DOHH2 (cell line): ENCODE measurements around the gene FGD6.
A peak's percentile ranks its signal among the peaks of the same experiment; 100 is the strongest.

Source experiments
- H3F3A ChIP-seq: fragments of 200-600 bp; sonication (generic), shearing (Covaris generic); 2 replicates; pipeline ENCODE4 v1.6.0; 2016; ENCODE audit warnings: antibody characterized with exemption, mild to moderate bottlenecking; ENCODE audit not compliant: control insufficient read depth, insufficient read depth
- H3K27ac ChIP-seq: fragments of 200-600 bp; sonication (generic); 2 replicates; pipeline ENCODE4 v1.5.1; 2014; ENCODE audit warnings: low read depth, mild to moderate bottlenecking, low read length, moderate library complexity
- H3K27me3 ChIP-seq: fragments of 200-600 bp; sonication (generic); 2 replicates; pipeline ENCODE4 v1.6.1; 2014; ENCODE audit warnings: mild to moderate bottlenecking, low read length, mixed read lengths; ENCODE audit not compliant: control insufficient read depth
- H3K36me3 ChIP-seq: fragments of 200-600 bp; sonication (generic); 2 replicates; pipeline ENCODE4 v1.6.1; 2014; ENCODE audit warnings: mild to moderate bottlenecking, low read length, moderate library complexity, mixed read lengths; ENCODE audit not compliant: control insufficient read depth
- H3K4me1 ChIP-seq: fragments of 200-600 bp; sonication (generic); 2 replicates; pipeline ENCODE4 v1.6.1; 2014; ENCODE audit warnings: mild to moderate bottlenecking, low read length, mixed read lengths; ENCODE audit not compliant: control insufficient read depth
- H3K4me2 ChIP-seq: fragments of 200-600 bp; sonication (generic); 2 replicates; pipeline ENCODE4 v1.6.0; 2014; ENCODE audit warnings: mild to moderate bottlenecking, low read length, moderate library complexity
- H3K4me3 ChIP-seq: fragments of 200-600 bp; sonication (generic); 2 replicates; pipeline ENCODE4 v1.5.1; 2014; ENCODE audit warnings: mild to moderate bottlenecking, low read length, mixed read lengths
- H3K79me2 ChIP-seq: fragments of 200-600 bp; sonication (generic); 2 replicates; pipeline ENCODE4 v1.6.1; 2014; ENCODE audit warnings: mild to moderate bottlenecking, low read length, mixed read lengths; ENCODE audit not compliant: control insufficient read depth
- H3K9me2 ChIP-seq: fragments of 200-600 bp; sonication (generic); replicated peaks from 2 replicates; pipeline ENCODE4 v1.6.1; 2014; ENCODE audit warnings: mild to moderate bottlenecking, low read length, mixed read lengths; ENCODE audit not compliant: control insufficient read depth
- H3K9me3 ChIP-seq: fragments of 200-600 bp; sonication (generic); 2 replicates; pipeline ENCODE4 v1.6.1; 2014; ENCODE audit warnings: antibody characterized with exemption, low read length, mixed read lengths; ENCODE audit not compliant: control insufficient read depth, insufficient read depth
- H4K20me1 ChIP-seq: fragments of 200-600 bp; sonication (generic); 2 replicates; pipeline ENCODE4 v1.6.0; 2014; ENCODE audit warnings: low read depth, mild to moderate bottlenecking, antibody characterized with exemption, low read length, moderate library complexity; ENCODE audit not compliant: control insufficient read depth, insufficient read depth
- EZH2phosphoT487 ChIP-seq: fragments of 200-600 bp; sonication (generic); IDR thresholded peaks from 2 replicates; pipeline ENCODE4 v1.6.1; 2017; ENCODE audit warnings: borderline replicate concordance, mild to moderate bottlenecking, antibody characterized with exemption, low read length, moderate library complexity, mixed read lengths
- TF ChIP-seq, protein P1 (sequence below): fragments of 200-600 bp; sonication (generic); IDR thresholded peaks from one replicate; pipeline ENCODE4 v1.5.1; 2014; ENCODE audit warnings: antibody characterized with exemption, mild to moderate bottlenecking, low read depth, low read length; ENCODE audit not compliant: poor library complexity, severe bottlenecking

Gene FGD6

DNA sequence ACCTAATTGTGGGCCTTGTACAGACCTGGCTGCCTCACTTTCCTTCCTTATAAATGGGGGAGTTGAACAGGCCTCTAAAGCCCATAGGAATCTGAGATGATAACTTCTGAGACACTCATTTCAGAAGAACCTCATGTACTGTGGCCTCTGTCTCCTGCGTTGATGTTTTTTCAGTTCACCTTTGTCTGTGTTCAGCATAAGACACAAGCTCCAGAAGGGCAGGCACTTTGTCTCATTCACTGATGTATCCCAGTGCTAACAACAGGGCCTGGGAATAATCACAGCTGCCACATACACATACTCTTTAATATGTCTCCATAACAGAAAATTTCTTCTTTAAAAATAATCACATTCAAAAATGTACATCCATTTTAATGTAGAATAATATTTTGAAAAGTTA, 3.3 kb downstream of the FGD6 start:
- Histone ChIP-seq H3K27me3 (no peaks in the 10 kb centered on the region), H3K36me3 (peaks cover 57% of the 10 kb centered on the region), H4K20me1 (no peaks in the 10 kb centered on the region), H3K9me2 (no peaks in the 10 kb centered on the region), H3K4me1 (peaks cover 60% of the 10 kb centered on the region), H3K4me3 (peak overlapping the region; percentile 92), H3K79me2 (peaks cover 97% of the 10 kb centered on the region), H3K4me2 (peak overlapping the region; percentile 61), H3K9me3 (no peaks in the 10 kb centered on the region), H3F3A (peaks cover 4% of the 10 kb centered on the region; the same call in 1 of the 2 replicates), H3K27ac (peak overlapping the region; percentile 35)
- TF ChIP-seq EZH2phosphoT487, result no peak
- TF ChIP-seq, protein P1, sequence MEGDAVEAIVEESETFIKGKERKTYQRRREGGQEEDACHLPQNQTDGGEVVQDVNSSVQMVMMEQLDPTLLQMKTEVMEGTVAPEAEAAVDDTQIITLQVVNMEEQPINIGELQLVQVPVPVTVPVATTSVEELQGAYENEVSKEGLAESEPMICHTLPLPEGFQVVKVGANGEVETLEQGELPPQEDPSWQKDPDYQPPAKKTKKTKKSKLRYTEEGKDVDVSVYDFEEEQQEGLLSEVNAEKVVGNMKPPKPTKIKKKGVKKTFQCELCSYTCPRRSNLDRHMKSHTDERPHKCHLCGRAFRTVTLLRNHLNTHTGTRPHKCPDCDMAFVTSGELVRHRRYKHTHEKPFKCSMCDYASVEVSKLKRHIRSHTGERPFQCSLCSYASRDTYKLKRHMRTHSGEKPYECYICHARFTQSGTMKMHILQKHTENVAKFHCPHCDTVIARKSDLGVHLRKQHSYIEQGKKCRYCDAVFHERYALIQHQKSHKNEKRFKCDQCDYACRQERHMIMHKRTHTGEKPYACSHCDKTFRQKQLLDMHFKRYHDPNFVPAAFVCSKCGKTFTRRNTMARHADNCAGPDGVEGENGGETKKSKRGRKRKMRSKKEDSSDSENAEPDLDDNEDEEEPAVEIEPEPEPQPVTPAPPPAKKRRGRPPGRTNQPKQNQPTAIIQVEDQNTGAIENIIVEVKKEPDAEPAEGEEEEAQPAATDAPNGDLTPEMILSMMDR, result no peak

DNA sequence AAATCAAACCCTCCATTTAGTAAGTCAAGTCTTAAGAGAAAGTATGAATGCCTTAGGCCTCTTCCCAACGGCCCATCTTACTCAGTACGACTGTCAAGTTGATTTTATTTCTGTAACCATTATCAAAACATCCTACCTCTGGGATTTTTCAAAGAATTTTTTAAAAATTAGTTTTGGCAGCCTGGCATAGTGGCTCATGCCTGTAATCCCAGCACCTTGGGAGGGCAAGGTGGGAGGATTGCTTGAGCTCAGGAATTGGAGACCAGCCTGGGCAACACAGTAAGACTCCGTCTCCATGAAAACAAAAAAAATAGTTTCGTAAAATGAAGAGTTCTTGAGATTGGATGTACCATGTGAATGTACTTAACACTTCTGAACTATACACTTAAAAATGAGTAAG, 4.1 kb downstream of the FGD6 start:
- H3K27me3 ChIP-seq, result no peaks in the 10 kb centered on the region
- peaks cover 59% of the 10 kb centered on the region for H3K36me3 ChIP-seq
- peaks cover 2% of the 10 kb centered on the region; the same call in 1 of the 2 replicates for H3F3A ChIP-seq
- H4K20me1 ChIP-seq, result no peaks in the 10 kb centered on the region
- peaks cover 68% of the 10 kb centered on the region for H3K4me1 ChIP-seq
- H3K79me2 ChIP-seq, result peaks cover 97% of the 10 kb centered on the region
- peak overlapping the region; percentile 61 for H3K4me2 ChIP-seq
- no peaks in the 10 kb centered on the region for H3K9me2 ChIP-seq
- TF ChIP-seq EZH2phosphoT487, result no peak
- TF ChIP-seq, protein P1, result no peak
- H3K27ac ChIP-seq, result no peak overlapping the region
- peak overlapping the region; percentile 92 for H3K4me3 ChIP-seq
- H3K9me3 ChIP-seq, result no peaks in the 10 kb centered on the region

DNA sequence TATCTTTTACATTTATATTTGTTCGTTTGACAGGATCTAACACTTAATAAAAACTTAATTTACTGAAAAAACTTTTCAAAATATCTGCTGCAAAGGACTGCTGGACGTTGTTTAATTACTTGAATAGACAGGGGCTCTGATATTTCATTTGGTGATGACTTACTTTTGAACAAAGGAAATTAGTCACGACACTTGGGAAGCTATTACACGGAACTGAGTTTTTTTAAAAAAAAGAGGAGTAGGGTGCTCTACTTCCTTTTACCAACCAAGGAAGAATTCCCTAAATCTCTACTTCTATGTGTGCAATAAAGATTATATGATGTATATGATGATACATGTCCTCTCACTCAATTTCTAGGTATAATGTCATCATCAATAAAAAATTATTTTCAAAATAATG, 4.7 kb downstream of the FGD6 start:
- Histone ChIP-seq H3K9me3 (no peaks in the 10 kb centered on the region), H3F3A (peaks cover 2% of the 10 kb centered on the region; the same call in 1 of the 2 replicates), H3K4me3 (peak overlapping the region; percentile 92), H3K4me2 (peak overlapping the region; percentile 61), H3K79me2 (peaks cover 97% of the 10 kb centered on the region), H3K27me3 (no peaks in the 10 kb centered on the region), H3K9me2 (no peaks in the 10 kb centered on the region), H3K4me1 (peaks cover 72% of the 10 kb centered on the region), H4K20me1 (no peaks in the 10 kb centered on the region), H3K36me3 (peaks cover 59% of the 10 kb centered on the region), H3K27ac (no peak overlapping the region)
- TF ChIP-seq EZH2phosphoT487, result no peak
- TF ChIP-seq, protein P1, result no peak
